ENCODE results near the gene MVB12A.

- TF ChIP-seq CTCF (IDR thresholded peaks at IDR 0.05; ENCODE audit: extremely low read depth in 1 of 2, insufficient read depth in 1 of 2, low read depth in 1 of 2, low read length in 2 of 2) = no peak
- TF ChIP-seq POLR2AphosphoS5 (IDR thresholded peaks at IDR 0.05; ENCODE audit: insufficient read depth, low read depth, low read length) = no peak
- TF ChIP-seq FOS (IDR thresholded peaks at IDR 0.05; ENCODE audit: borderline replicate concordance, insufficient read depth, low read length) = no peak
- TF ChIP-seq EZH2 (IDR thresholded peaks at IDR 0.05; ENCODE audit: borderline replicate concordance, low read depth, low read length, severe bottlenecking) = no peak
- TF ChIP-seq POLR2A (IDR thresholded peaks at IDR 0.05; ENCODE audit: low read depth, low read length) = no peak
- TF ChIP-seq GATA2 (IDR thresholded peaks at IDR 0.05; ENCODE audit: insufficient read depth, insufficient read length, low read depth, low read length) = no peak
- no peak for TF ChIP-seq JUN (IDR thresholded peaks at IDR 0.05; ENCODE audit: borderline replicate concordance, insufficient read depth, insufficient read length, low read depth)
- TF ChIP-seq MAX (IDR thresholded peaks at IDR 0.05; ENCODE audit: insufficient read depth, insufficient read length) = no peak
- TF ChIP-seq MYC (IDR thresholded peaks at IDR 0.05; ENCODE audit: low read depth, low read length) = no peak
Measured at GRCh38 chr19:17414097-17414496, 5.8 kb upstream of the MVB12A start.
